Esophagus mucosa (tissue), 1 donor: ENCODE measurements around the gene CAPN10. TPM values are rescaled to one million over a fixed set of nuclear protein-coding genes. Genes with fewer than 3 reads are reported as not detected.

Source experiments
- ATAC-seq: fragments of 200-7000 bp; cut with Tn5 transposase; one replicate; pipeline ENCODE4 v1.9.1; 2020
- total RNA-seq: library from RNA; stranded (reverse); gene quantifications from one replicate; pipeline ENCODE4 v1.2.4, GENCODE V29; 2023
- donor health status: DM: yes; HTN: yes; CAD: no.

CAPN10 gene
- total RNA-seq, 1 donor from 2014 or later: 10.5 TPM

DNA sequence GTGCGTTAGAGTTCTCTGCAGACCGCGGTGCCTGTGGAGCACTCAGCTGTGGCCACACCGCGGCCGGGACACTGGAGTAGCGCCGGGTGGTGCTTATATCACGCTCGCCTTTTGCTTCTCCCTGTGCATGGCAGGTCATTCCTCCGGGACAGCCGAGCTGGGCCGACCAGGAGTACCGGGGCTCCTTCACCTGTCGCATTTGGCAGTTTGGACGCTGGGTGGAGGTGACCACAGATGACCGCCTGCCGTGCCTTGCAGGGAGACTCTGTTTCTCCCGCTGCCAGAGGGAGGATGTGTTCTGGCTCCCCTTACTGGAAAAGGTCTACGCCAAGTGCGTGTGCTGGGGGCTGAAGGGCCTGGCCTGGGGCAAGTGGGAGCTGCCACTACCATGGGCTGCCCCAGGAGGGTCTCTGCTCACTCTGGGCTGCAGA is 4.2 kb downstream of the CAPN10 start:
- no peak for ATAC-seq

- ATAC-seq: no peak
Observed at GRCh38 chr2:240591226-240591625, 4.7 kb downstream of the CAPN10 start.

GRCh38 chr2:240591784-240592183 is 5.2 kb downstream of the CAPN10 start:
- ATAC-seq: no peak

DNA sequence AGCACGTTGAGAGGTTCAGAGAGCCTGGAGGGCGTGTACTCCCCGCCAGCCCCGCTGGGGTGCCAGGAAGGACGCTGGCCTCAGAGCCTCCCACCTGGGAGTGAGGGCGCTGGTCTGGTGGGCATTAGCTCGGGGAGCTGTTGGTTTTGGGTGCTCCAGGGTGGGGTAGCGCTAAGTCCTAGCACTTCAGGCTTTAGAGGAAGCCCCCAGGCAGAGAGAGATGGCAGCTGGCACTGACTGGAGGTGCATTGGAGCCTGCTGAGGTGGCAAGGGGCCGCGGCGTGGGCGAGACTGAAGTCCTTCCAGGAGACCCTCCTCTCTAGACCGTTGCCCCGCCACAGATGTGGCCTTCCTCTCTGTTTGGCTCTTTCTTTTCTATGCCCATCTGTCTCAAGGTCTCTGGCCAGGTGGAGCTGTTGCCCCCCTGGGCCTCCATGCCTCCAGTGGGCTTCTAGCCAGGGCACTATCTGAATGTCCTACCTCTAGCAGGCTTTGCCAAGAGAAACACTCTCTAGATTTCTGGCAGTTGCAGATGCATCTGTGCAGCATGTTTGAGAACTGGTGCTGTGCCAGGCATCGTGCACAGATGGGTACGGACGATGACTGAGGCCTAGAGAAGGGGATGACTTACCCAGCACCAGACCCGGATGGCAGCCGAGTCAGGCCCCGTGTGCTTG is 6.6 kb downstream of the CAPN10 start:
- no peak for ATAC-seq

GRCh38 chr2:240593703-240594451 is 7.3 kb downstream of the CAPN10 start:
- no peak for ATAC-seq

- no peak for ATAC-seq
Observed at GRCh38 chr2:240594511-240595380, 8.2 kb downstream of the CAPN10 start.

DNA sequence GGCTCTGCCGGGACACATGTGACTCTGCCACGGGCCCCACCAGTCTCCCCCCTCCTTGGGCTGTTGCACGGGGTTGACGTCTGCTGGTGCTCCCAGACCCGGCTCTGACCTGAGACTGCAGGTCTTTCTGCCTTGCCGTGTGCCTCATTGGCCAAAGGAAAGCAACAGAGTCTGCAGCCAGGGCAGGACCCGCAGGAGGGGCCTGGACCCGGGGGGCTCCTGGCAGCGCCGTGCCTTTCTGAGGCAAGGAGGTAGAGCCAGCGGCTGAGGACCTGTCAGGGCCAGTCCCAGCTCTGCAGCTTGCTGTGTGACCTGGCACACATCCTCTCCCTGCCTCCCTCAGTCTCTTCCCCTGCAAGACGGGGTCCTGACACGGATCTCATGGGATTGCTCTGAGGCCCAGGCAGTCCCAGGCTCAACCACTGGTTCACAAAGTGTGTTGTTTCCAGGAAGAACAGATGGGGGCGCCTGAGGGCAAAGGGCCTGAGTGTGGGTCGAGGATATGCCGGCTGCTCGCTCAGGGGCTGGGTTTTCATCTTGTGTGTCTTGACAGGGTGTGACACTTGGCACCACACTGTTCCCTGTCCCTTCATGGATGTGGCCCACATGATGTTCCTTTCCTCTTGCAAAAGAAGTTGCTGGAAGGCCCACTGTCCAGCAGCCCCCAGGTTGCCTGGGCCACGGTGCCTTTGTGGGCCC is 9.0 kb downstream of the CAPN10 start:
- ATAC-seq: peak; percentile 18

GRCh38 chr2:240596080-240596460 is 9.5 kb downstream of the CAPN10 start:
- no peak for ATAC-seq

DNA sequence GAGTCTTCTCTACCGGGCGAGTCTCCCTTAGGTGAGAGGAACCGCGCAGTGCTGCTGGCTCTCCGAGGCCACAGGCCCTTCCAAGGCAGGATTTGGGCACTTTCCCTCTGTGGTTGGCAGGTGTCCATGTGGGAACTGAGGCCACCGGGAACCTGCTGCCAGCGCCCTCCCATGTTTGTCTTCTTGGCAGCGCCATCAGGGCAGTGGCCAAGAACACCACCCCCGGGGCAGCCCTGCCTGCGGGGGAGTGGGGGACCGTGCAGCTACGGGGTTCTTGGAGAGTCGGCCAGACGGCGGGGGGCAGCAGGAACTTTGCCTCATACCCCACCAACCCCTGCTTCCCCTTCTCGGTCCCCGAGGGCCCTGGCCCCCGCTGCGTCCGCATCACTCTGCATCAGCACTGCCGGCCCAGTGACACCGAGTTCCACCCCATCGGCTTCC is 10.0 kb downstream of the CAPN10 start:
- no peak for ATAC-seq

- no peak for ATAC-seq
Observed at GRCh38 chr2:240597054-240597418, 10.5 kb downstream of the CAPN10 start.

DNA sequence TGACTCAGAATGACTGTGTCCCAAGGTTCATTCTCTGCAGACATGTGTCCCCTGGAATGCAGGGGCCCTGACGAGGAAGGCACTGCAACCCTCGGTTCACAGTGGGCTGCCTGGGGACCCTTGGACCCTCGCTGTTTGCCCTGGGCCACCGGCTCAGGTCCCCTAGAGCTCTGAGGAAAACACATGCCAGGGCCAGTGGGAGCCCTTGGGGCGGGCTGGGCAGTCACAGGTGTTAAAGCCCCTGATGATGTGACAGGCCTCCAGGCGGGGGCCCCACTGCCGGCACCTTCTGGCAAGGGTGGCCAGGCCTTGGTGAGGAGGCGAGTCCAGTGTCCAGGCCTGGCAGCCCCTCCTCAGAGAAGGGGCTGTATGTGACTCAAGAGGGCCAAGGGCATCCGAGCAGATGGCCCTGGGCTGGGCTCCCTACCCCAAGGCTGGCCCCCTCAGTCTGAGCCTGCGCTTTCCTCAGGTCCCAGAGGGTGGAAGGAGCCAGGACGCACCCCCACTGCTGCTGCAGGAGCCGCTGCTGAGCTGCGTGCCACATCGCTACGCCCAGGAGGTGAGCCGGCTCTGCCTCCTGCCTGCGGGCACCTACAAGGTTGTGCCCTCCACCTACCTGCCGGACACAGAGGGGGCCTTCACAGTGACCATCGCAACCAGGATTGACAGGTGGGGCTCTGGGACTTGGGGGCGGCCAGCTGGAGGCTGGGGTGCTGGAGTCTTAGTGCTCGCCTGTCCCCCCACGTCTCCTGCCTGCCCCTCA is 11.1 kb downstream of the CAPN10 start:
- ATAC-seq: no peak

- no peak for ATAC-seq
Observed at GRCh38 chr2:240598311-240598911, 11.9 kb downstream of the CAPN10 start.

DNA sequence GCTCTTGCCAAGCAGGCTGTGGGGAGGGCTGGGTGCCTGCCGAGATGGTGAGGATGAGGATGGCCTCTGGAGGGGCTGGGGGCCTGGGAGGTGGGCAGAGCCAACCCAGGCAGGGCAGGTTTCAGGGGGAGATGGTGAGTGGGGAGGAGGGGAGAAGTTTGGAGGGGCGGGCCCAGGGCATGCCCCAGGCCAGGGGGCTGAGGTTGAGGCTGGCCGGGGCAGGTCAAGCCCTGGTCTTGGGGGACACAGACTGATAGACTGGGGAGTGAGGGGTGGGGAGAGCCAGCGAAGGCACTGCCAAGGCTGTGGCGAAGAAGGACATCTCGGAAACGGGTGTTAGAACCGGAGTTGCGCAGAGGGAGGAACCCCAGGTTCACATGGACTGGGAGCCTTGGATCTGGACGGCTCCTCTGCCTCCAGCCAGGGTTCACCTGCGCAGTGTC is 12.6 kb downstream of the CAPN10 start:
- no peak for ATAC-seq

GRCh38 chr2:240600451-240600961 is 14.0 kb downstream of the CAPN10 start:
- ATAC-seq: no peak

DNA sequence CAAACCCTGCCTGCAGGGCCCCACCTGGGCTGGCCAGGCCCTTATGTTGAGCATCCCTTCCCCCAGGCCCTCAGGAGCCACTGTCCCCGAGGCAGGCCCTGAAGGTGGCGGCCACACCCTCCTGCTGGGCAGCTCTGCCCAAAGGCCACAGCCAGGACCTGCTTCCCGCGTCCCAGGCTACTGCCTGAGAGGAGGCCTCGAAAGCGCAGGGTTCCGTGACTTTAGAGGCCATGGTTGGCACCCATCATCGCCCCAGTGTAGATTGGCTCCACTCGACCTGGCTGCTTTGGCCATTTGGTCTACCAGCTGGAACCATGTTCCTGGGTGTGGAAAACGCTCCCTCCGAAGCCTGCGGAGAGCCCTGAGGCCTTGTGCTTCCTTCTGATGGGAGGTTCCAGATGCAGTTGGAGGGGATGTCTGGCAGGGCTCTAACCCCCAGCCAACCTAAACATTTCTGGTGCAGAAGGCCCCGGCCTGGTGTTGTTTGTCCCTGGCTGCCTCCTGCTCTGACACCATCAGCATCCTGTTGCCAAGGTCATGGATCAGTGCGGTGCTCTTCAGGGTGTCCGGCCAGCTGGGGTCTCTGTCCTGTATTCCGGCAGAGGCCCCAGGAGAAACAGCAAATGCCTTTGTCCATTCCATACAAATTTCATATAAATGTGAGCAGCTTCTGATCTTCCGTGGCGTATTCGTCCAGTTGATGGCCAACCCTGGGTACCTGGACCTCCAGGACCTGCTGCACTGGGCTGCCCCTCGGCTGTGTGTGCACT is 14.7 kb downstream of the CAPN10 start:
- ATAC-seq: no peak

- no peak for ATAC-seq
Observed at GRCh38 chr2:240601831-240602160, 15.3 kb downstream of the CAPN10 start.

- ATAC-seq: no peak
Observed at GRCh38 chr2:240602266-240603050, 15.9 kb downstream of the CAPN10 start.

DNA sequence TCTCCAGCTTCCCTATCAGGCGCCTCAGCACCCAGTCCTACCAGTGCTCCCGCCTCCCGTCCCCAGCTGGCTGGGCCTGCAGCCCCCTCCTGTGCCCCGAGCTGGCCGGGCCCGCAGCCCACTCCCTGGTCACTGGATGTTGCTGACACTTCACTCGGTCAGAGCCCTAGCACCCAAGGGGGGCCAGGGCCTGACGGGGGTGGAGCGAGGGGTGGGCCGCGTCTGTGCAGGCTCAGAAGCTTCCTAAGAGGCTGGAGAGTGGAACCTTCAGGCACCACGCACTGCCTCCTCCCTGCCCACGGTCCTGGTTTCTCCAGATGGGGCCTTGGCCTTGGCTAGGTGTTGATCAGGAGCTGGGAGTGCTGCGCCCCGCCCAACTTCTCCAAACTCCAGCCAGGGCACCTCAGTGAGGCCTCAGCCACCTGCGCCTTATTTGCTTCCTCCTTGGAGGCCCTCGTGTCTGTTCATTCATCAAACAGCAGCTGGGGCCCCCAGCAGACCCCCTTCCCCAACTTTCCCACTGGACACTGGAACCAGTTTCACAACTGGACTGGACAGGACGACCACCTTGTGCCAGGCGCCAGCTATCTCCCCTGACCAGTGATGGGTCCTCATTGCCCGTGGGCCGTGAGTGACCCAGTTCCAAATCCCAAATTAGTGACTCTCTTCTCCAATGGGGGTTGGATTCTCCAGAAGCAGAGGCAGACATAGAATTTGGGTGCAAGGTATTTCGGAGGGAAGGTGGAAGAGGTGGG is 16.7 kb downstream of the CAPN10 start:
- no peak for ATAC-seq

DNA sequence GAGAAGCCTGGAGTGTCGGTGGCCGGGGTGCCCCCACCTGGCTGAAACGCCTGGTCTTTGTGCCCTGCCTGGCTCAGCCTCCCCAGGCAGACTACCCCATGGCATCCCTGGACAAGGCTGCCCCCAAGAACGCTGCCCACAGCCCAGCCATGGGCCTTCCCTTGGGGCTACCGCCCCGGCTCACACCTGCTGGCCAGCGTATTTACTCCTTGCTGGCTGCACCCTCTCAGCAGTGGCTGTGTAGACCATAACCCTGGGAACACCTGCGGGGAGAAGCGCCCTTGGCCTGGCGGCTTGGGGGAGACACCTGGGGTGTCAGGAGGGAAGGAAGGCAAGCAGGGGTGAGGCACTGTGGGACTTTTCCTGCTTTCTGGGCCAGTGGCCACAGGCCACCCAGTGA is 17.3 kb downstream of the CAPN10 start:
- ATAC-seq: no peak
